ENCODE measurements around the gene OR2H1.

Gene OR2H1

DNA sequence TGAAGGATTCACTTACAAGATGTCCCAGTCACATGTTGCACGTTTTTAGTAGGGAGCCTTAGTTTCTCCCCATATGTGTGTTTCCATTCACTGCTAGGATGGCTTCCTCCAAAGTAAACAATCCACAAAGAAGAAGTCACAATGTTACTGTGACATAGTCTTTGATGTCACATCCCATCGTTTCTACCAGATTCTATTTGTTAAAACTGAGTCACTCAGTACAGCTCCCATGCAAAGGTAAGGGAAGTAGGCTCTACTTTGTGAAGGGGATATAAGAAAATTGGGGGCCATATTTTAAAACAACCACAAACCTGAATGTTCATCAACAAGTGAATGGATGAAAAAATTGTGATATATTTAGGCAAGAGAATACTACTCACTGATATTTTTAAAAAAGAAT lies at the start of gene OR2H1, which contains the start of gene OR11A1:
TSS of gene OR2H1 (plus strand) at position 185 of the 400 bp plus-strand sequence. CDS start 4,615 bp downstream, outside the sequence.
TSS of gene OR11A1 (minus strand) at position 101 of the 400 bp plus-strand sequence. CDS start 29,430 bp downstream, outside the sequence.
- no peaks in the 10 kb centered on the region for H3K36me3 ChIP-seq (ENCODE audit: control insufficient read depth, insufficient read depth, low read length)
- H3K27me3 ChIP-seq (replicated peaks; ENCODE audit: control insufficient read depth, insufficient read depth, low read length): no peaks in the 10 kb centered on the region; the same call in 1 of the 2 replicates
- no peak for DNase-seq (ENCODE audit: extremely low read depth, insufficient read length)
- TF ChIP-seq, protein P1, sequence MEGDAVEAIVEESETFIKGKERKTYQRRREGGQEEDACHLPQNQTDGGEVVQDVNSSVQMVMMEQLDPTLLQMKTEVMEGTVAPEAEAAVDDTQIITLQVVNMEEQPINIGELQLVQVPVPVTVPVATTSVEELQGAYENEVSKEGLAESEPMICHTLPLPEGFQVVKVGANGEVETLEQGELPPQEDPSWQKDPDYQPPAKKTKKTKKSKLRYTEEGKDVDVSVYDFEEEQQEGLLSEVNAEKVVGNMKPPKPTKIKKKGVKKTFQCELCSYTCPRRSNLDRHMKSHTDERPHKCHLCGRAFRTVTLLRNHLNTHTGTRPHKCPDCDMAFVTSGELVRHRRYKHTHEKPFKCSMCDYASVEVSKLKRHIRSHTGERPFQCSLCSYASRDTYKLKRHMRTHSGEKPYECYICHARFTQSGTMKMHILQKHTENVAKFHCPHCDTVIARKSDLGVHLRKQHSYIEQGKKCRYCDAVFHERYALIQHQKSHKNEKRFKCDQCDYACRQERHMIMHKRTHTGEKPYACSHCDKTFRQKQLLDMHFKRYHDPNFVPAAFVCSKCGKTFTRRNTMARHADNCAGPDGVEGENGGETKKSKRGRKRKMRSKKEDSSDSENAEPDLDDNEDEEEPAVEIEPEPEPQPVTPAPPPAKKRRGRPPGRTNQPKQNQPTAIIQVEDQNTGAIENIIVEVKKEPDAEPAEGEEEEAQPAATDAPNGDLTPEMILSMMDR (IDR thresholded peaks at IDR 0.05; ENCODE audit: insufficient read depth, low read length, poor library complexity, severe bottlenecking): no peak
- no peak within 1 kb of the TSS for H3K4me3 ChIP-seq (replicated peaks; ENCODE audit: low read depth, low read length)

DNA sequence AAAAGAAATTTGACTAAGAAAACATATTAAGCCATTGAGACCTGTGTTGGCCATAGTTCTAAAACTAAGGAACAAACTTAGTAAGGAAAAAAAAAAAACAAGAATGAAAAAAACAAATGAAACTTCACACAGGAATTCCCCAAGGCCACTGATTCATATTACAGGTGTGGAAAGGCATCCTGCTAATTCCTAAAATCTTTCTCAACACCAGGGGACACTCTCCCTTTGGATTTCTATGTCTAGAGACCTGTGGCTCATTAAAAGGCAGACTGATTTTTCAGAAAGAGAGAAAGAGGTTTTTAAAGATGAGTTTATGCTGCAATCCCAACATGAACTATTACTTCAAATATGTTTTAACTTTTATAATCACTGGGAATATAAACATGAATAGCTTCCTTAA lies 42.4 kb upstream of the OR2H1 start, which contains the start of gene OR12D1:
TSS of gene OR12D1 (plus strand) at position 341 of the 400 bp plus-strand sequence.
- DNase-seq (ENCODE audit: extremely low read depth, insufficient read length): no peak
- H3K4me3 ChIP-seq (replicated peaks; ENCODE audit: low read depth, low read length): no peak within 1 kb of the TSS
- TF ChIP-seq, protein P1 (IDR thresholded peaks at IDR 0.05; ENCODE audit: insufficient read depth, low read length, poor library complexity, severe bottlenecking): no peak

DNA sequence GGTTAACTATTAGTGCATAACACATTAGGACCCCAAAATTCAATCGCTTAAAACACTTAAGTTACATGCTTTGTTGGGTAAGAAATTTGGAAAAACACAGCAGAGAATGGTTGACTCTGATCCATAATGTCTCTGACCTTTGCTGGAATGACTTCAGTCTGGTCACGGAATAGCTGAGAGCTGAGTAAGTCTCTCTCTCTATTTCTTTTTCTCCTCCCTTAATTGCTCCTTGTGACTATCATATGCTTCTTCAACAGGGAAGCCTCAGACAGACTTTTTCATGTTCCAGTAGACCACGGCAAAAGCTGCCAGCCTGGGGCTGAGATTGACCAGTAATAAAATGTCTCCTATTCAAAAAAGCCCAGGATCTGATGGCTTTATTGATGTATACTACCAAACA lies 37.4 kb upstream of the OR2H1 start:
- no peak for DNase-seq (ENCODE audit: extremely low read depth, insufficient read length)
- TF ChIP-seq, protein P1 (IDR thresholded peaks at IDR 0.05; ENCODE audit: insufficient read depth, low read length, poor library complexity, severe bottlenecking): no peak
- Histone ChIP-seq H3K27me3 (replicated peaks; ENCODE audit: control insufficient read depth, insufficient read depth, low read length) (no peaks in the 10 kb centered on the region), H3K36me3 (ENCODE audit: control insufficient read depth, insufficient read depth, low read length) (no peaks in the 10 kb centered on the region), H3K4me3 (replicated peaks; ENCODE audit: low read depth, low read length) (no peak overlapping the region)

More for the DNA sequence above, 42.4 kb upstream of the OR2H1 start, which contains the start of gene OR12D1:
- Histone ChIP-seq H3K27me3 (replicated peaks; ENCODE audit: control insufficient read depth, insufficient read depth, low read length) (no peaks in the 10 kb centered on the region), H3K36me3 (ENCODE audit: control insufficient read depth, insufficient read depth, low read length) (no peaks in the 10 kb centered on the region)

DNA sequence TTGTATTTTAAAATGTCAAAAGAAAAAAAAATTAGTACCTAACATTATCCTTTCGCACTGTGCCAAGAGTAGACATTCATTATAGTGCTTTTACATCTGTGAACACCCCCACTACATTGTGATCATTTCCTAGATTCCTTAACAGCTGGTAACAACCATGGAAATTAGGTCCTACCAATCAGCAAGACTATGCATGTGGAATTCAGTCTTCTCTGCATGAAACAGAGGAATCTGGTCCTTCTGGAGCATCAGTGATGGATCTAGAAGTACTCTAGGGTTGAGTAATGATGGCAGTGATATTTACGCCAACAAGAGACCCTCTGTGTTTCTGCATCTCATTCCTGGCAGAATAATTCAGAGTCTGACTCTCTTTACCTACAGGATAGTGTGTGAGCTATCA lies 32.8 kb upstream of the OR2H1 start:
- TF ChIP-seq, protein P1 (IDR thresholded peaks at IDR 0.05; ENCODE audit: insufficient read depth, low read length, poor library complexity, severe bottlenecking): no peak
- Histone ChIP-seq H3K27me3 (replicated peaks; ENCODE audit: control insufficient read depth, insufficient read depth, low read length) (no peaks in the 10 kb centered on the region), H3K36me3 (ENCODE audit: control insufficient read depth, insufficient read depth, low read length) (no peaks in the 10 kb centered on the region), H3K4me3 (replicated peaks; ENCODE audit: low read depth, low read length) (no peak overlapping the region)
- DNase-seq (ENCODE audit: extremely low read depth, insufficient read length): no peak

DNA sequence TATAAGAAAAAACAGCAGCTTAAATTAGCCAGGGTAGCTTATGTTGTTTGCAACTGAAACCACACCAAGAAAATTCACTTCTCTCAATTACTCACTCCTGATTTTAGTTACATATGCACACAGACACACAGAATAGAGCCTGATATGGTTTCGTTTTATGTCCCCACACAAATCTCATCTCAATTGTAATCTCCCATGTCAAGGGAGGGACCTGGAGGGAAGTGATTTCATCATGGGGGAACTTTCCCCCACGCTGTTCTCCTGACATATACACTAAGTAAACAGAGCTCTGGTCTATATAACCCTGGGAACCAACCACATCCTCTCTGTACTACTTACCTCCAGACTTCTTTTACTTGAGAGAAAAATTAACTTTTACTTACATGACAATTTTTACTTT lies 32.4 kb upstream of the OR2H1 start:
- H3K27me3 ChIP-seq (replicated peaks; ENCODE audit: control insufficient read depth, insufficient read depth, low read length): no peaks in the 10 kb centered on the region
- TF ChIP-seq, protein P1 (IDR thresholded peaks at IDR 0.05; ENCODE audit: insufficient read depth, low read length, poor library complexity, severe bottlenecking): no peak
- no peaks in the 10 kb centered on the region for H3K36me3 ChIP-seq (ENCODE audit: control insufficient read depth, insufficient read depth, low read length)
- H3K4me3 ChIP-seq (replicated peaks; ENCODE audit: low read depth, low read length): no peak overlapping the region
- DNase-seq (ENCODE audit: extremely low read depth, insufficient read length): no peak

DNA sequence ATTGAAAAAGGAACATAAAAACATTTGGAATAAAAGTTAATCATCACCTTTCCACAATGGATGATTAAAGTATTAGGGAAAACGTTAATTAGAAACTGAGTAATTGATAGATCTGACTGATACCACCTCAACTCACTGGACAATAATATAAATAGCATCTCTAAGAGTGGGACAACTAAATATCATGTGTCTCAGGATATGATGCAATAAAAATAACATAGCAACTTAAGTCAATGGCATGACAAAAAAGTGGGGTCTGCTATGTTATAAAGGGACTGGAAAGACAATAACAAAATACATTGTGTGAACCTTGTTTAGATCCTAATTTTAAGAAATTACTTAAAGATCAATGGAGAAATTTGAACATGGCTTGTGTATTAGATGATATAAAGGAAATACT lies 31.9 kb upstream of the OR2H1 start:
- TF ChIP-seq, protein P1 (IDR thresholded peaks at IDR 0.05; ENCODE audit: insufficient read depth, low read length, poor library complexity, severe bottlenecking): no peak
- Histone ChIP-seq H3K27me3 (replicated peaks; ENCODE audit: control insufficient read depth, insufficient read depth, low read length) (no peaks in the 10 kb centered on the region), H3K4me3 (replicated peaks; ENCODE audit: low read depth, low read length) (no peak overlapping the region), H3K36me3 (ENCODE audit: control insufficient read depth, insufficient read depth, low read length) (no peaks in the 10 kb centered on the region)
- DNase-seq (ENCODE audit: extremely low read depth, insufficient read length): no peak
